HEK293 (cell line): Measurements from ENCODE around the gene FRMD8.

Experiments used
- BCL11B ChIP-seq: fragments of 450-650 bp; formaldehyde crosslinking; IDR thresholded peaks from 2 replicates; pipeline ENCODE4 v1.5.1; 2016; ENCODE audit warnings: low read depth, missing biosample characterization, missing genetic modification characterization
- GLIS1 ChIP-seq: fragments of 450-650 bp; formaldehyde crosslinking; IDR thresholded peaks from 2 replicates; pipeline ENCODE4 v1.5.1; 2016; ENCODE audit warnings: missing biosample characterization, missing genetic modification characterization
- KLF10 ChIP-seq: fragments of 450-650 bp; IDR thresholded peaks from 2 replicates; pipeline ENCODE4 v1.5.1; 2018; ENCODE audit warnings: missing biosample characterization, mild to moderate bottlenecking, missing genetic modification characterization
- KLF16 ChIP-seq: fragments of 450-650 bp; formaldehyde crosslinking; IDR thresholded peaks from 2 replicates; pipeline ENCODE4 v1.5.1; 2017; ENCODE audit warnings: missing biosample characterization, missing genetic modification characterization
- MYNN ChIP-seq: fragments of 450-650 bp; formaldehyde crosslinking; IDR thresholded peaks from 2 replicates; pipeline ENCODE4 v1.5.1; 2016; ENCODE audit warnings: missing biosample characterization, missing genetic modification characterization, borderline replicate concordance
- OSR2 ChIP-seq: fragments of 450-650 bp; formaldehyde crosslinking; IDR thresholded peaks from 2 replicates; pipeline ENCODE4 v1.5.1; 2016; ENCODE audit warnings: missing biosample characterization, missing genetic modification characterization
- OVOL3 ChIP-seq: fragments of 450-650 bp; formaldehyde crosslinking; IDR thresholded peaks from 2 replicates; pipeline ENCODE4 v1.5.1; 2016; ENCODE audit warnings: missing biosample characterization, missing genetic modification characterization
- PRDM1 ChIP-seq: fragments of 450-650 bp; formaldehyde crosslinking; IDR thresholded peaks from 2 replicates; pipeline ENCODE4; 2016; ENCODE audit warnings: missing biosample characterization, missing genetic modification characterization
- SETDB1 ChIP-seq: IDR thresholded peaks from one replicate; pipeline ENCODE4 v1.6.1; 2017; ENCODE audit warnings: mild to moderate bottlenecking, low read length, moderate library complexity, mixed read lengths; ENCODE audit not compliant: insufficient read length
- TRIM28 ChIP-seq: IDR thresholded peaks from 2 replicates; pipeline ENCODE4 v1.6.1; 2011; ENCODE audit warnings: low read length, control low read depth, borderline replicate concordance
- ZBTB1 ChIP-seq: fragments of 450-650 bp; formaldehyde crosslinking; IDR thresholded peaks from 2 replicates; pipeline ENCODE4 v1.5.1; 2016; ENCODE audit warnings: missing biosample characterization, missing genetic modification characterization
- ZBTB11 ChIP-seq: fragments of 450-650 bp; formaldehyde crosslinking; conservative IDR thresholded peaks from 2 replicates; pipeline ENCODE4 v1.5.1; 2016; ENCODE audit warnings: low read depth, missing biosample characterization, missing genetic modification characterization
- ZBTB48 ChIP-seq: fragments of 450-650 bp; formaldehyde crosslinking; IDR thresholded peaks from 2 replicates; pipeline ENCODE4 v1.5.1; 2016; ENCODE audit warnings: missing biosample characterization, missing genetic modification characterization
- ZEB2 ChIP-seq: fragments of 450-650 bp; formaldehyde crosslinking; IDR thresholded peaks from 2 replicates; pipeline ENCODE4 v1.5.1; 2016; ENCODE audit warnings: missing biosample characterization, missing genetic modification characterization
- ZNF121 ChIP-seq: fragments of 450-650 bp; formaldehyde crosslinking; IDR thresholded peaks from 2 replicates; pipeline ENCODE4 v1.5.1; 2016; ENCODE audit warnings: missing biosample characterization, missing genetic modification characterization
- ZNF202 ChIP-seq: fragments of 450-650 bp; formaldehyde crosslinking; IDR thresholded peaks from 2 replicates; pipeline ENCODE4 v1.5.1; 2016; ENCODE audit warnings: missing biosample characterization, missing genetic modification characterization, borderline replicate concordance
- ZNF223 ChIP-seq: fragments of 450-650 bp; formaldehyde crosslinking; IDR thresholded peaks from 2 replicates; pipeline ENCODE4 v1.5.1; 2016; ENCODE audit warnings: missing biosample characterization, missing genetic modification characterization
- ZNF433 ChIP-seq: fragments of 450-650 bp; formaldehyde crosslinking; IDR thresholded peaks from 2 replicates; pipeline ENCODE4 v1.5.1; 2016; ENCODE audit warnings: missing biosample characterization, missing genetic modification characterization, low read depth
- ZNF544 ChIP-seq: fragments of 450-650 bp; formaldehyde crosslinking; IDR thresholded peaks from 2 replicates; pipeline ENCODE4 v1.5.0; 2017; ENCODE audit warnings: missing biosample characterization, missing genetic modification characterization
- ZNF549 ChIP-seq: fragments of 450-650 bp; IDR thresholded peaks from 2 replicates; pipeline ENCODE4 v1.5.1; 2018; ENCODE audit warnings: missing biosample characterization, missing genetic modification characterization, mild to moderate bottlenecking, inconsistent platforms, moderate library complexity
- ZNF623 ChIP-seq: fragments of 450-650 bp; formaldehyde crosslinking; IDR thresholded peaks from 2 replicates; pipeline ENCODE4 v1.5.1; 2016; ENCODE audit warnings: missing biosample characterization, missing genetic modification characterization
- ZNF654 ChIP-seq: fragments of 450-650 bp; formaldehyde crosslinking; IDR thresholded peaks from 2 replicates; pipeline ENCODE4 v1.5.1; 2016; ENCODE audit warnings: low read depth, missing biosample characterization, missing genetic modification characterization
- ZNF670 ChIP-seq: fragments of 450-650 bp; formaldehyde crosslinking; IDR thresholded peaks from 2 replicates; pipeline ENCODE4 v1.5.1; 2016; ENCODE audit warnings: missing biosample characterization, missing genetic modification characterization, low read depth
- ZNF768 ChIP-seq: fragments of 450-650 bp; formaldehyde crosslinking; IDR thresholded peaks from 2 replicates; pipeline ENCODE4 v1.5.1; 2018; ENCODE audit warnings: missing biosample characterization, mild to moderate bottlenecking, missing genetic modification characterization
- ZNF777 ChIP-seq: fragments of 450-650 bp; formaldehyde crosslinking; IDR thresholded peaks from 2 replicates; pipeline ENCODE4 v1.5.1; 2017; ENCODE audit warnings: missing biosample characterization, missing genetic modification characterization, borderline replicate concordance
- ZNF837 ChIP-seq: fragments of 450-650 bp; formaldehyde crosslinking; IDR thresholded peaks from 2 replicates; pipeline ENCODE4 v1.5.1; 2016; ENCODE audit warnings: missing biosample characterization, missing genetic modification characterization
- ZNF843 ChIP-seq: fragments of 450-650 bp; formaldehyde crosslinking; IDR thresholded peaks from 2 replicates; pipeline ENCODE4 v1.5.1; 2016; ENCODE audit warnings: missing biosample characterization, missing genetic modification characterization
- ZSCAN23 ChIP-seq: fragments of 450-650 bp; formaldehyde crosslinking; IDR thresholded peaks from 2 replicates; pipeline ENCODE4 v1.5.1; 2016; ENCODE audit warnings: missing biosample characterization, missing genetic modification characterization
- TF ChIP-seq, protein P1 (sequence below): fragments of 450-650 bp; formaldehyde crosslinking; IDR thresholded peaks from 2 replicates; pipeline ENCODE4 v1.5.1; 2016; ENCODE audit warnings: missing biosample characterization, missing genetic modification characterization
- TF ChIP-seq, protein P2 (sequence below): fragments of 450-650 bp; formaldehyde crosslinking; IDR thresholded peaks from 2 replicates; pipeline ENCODE4 v1.5.1; 2016; ENCODE audit warnings: missing biosample characterization, missing genetic modification characterization

The FRMD8 gene

GRCh38 chr11:65421794-65422632, 35.6 kb downstream of the FRMD8 start (continued):
- TF ChIP-seq, protein P1, sequence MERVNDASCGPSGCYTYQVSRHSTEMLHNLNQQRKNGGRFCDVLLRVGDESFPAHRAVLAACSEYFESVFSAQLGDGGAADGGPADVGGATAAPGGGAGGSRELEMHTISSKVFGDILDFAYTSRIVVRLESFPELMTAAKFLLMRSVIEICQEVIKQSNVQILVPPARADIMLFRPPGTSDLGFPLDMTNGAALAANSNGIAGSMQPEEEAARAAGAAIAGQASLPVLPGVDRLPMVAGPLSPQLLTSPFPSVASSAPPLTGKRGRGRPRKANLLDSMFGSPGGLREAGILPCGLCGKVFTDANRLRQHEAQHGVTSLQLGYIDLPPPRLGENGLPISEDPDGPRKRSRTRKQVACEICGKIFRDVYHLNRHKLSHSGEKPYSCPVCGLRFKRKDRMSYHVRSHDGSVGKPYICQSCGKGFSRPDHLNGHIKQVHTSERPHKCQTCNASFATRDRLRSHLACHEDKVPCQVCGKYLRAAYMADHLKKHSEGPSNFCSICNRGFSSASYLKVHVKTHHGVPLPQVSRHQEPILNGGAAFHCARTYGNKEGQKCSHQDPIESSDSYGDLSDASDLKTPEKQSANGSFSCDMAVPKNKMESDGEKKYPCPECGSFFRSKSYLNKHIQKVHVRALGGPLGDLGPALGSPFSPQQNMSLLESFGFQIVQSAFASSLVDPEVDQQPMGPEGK (tag by site-specific recombination), result peak; percentile 90
- TF ChIP-seq ZNF623 (tag by site-specific recombination) (no peak), ZNF670 (no peak), ZBTB48 (tag by site-specific recombination) (peak; percentile 11; the same call in 1 of the 2 replicates), ZBTB1 (peak; percentile 96), ZNF433 (tag by site-specific recombination) (no peak), OSR2 (tag by site-specific recombination) (peak; percentile 19), ZNF654 (tag by site-specific recombination) (no peak), ZEB2 (peak; percentile 97), ZNF837 (tag by site-specific recombination) (no peak), ZNF202 (tag by site-specific recombination) (no peak), ZBTB11 (tag by site-specific recombination) (no peak; the same call in 1 of the 2 replicates), SETDB1 (no peak), ZNF768 (tag by site-specific recombination) (no peak), ZNF121 (no peak), BCL11B (tag by site-specific recombination) (peak; percentile 89), ZNF544 (tag by site-specific recombination) (no peak), OVOL3 (tag by site-specific recombination) (no peak), KLF10 (tag by site-specific recombination) (peak; percentile 94), ZNF223 (tag by site-specific recombination) (no peak), ZNF843 (tag by site-specific recombination) (0 out of 2 replicates have a peak, but pooled peaks have one; percentile 58), GLIS1 (tag by site-specific recombination) (0 out of 2 replicates have a peak, but pooled peaks have one; percentile 19), KLF16 (tag by site-specific recombination) (no peak), TRIM28 (no peak), MYNN (tag by site-specific recombination) (no peak), ZNF777 (tag by site-specific recombination) (no peak), ZSCAN23 (no peak), PRDM1 (tag by site-specific recombination) (no peak), ZNF549 (tag by site-specific recombination) (no peak)
- TF ChIP-seq, protein P2, sequence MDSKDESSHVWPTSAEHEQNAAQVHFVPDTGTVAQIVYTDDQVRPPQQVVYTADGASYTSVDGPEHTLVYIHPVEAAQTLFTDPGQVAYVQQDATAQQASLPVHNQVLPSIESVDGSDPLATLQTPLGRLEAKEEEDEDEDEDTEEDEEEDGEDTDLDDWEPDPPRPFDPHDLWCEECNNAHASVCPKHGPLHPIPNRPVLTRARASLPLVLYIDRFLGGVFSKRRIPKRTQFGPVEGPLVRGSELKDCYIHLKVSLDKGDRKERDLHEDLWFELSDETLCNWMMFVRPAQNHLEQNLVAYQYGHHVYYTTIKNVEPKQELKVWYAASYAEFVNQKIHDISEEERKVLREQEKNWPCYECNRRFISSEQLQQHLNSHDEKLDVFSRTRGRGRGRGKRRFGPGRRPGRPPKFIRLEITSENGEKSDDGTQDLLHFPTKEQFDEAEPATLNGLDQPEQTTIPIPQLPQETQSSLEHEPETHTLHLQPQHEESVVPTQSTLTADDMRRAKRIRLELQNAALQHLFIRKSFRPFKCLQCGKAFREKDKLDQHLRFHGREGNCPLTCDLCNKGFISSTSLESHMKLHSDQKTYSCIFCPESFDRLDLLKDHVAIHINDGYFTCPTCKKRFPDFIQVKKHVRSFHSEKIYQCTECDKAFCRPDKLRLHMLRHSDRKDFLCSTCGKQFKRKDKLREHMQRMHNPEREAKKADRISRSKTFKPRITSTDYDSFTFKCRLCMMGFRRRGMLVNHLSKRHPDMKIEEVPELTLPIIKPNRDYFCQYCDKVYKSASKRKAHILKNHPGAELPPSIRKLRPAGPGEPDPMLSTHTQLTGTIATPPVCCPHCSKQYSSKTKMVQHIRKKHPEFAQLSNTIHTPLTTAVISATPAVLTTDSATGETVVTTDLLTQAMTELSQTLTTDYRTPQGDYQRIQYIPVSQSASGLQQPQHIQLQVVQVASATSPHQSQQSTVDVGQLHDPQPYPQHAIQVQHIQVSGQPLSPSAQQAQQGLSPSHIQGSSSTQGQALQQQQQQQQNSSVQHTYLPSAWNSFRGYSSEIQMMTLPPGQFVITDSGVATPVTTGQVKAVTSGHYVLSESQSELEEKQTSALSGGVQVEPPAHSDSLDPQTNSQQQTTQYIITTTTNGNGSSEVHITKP (tag by site-specific recombination), result peak; percentile 37; the same call in 1 of the 2 replicates
